PC-3 (cell line): ENCODE measurements around the gene THRB.

Experiments used
- EZH2 ChIP-seq: fragments of 300-600 bp; sonication (generic); IDR thresholded peaks from one replicate; pipeline ENCODE4 v1.6.1; 2017; ENCODE audit warnings: antibody characterized with exemption, mild to moderate bottlenecking, low read length; ENCODE audit not compliant: unreplicated experiment
- TF ChIP-seq, protein P1 (sequence below): fragments of 300-600 bp; sonication (generic); conservative IDR thresholded peaks from 2 replicates; pipeline ENCODE4 v1.5.1; 2017; ENCODE audit warnings: antibody characterized with exemption, low read depth, mild to moderate bottlenecking, low read length

DNA sequence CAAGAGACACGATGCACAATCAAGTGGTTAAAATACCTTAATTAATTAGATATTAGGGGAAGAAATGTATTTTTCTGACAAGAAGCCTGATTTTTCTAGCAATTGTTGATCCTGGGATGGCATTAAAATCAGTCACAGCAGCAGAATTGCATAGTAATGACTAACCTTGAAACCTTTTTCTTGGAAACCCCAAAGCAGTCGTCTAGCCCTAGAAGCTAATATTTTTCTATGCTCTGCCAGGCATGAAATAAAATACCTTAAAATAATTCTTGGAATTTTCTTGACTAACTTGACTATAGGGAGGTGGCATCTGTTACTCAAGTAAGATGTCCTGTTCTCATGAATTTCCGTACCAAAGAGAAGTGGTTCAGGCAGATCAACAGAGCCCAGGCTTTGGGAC is 204.1 kb downstream of the THRB start:
- TF ChIP-seq, protein P1, sequence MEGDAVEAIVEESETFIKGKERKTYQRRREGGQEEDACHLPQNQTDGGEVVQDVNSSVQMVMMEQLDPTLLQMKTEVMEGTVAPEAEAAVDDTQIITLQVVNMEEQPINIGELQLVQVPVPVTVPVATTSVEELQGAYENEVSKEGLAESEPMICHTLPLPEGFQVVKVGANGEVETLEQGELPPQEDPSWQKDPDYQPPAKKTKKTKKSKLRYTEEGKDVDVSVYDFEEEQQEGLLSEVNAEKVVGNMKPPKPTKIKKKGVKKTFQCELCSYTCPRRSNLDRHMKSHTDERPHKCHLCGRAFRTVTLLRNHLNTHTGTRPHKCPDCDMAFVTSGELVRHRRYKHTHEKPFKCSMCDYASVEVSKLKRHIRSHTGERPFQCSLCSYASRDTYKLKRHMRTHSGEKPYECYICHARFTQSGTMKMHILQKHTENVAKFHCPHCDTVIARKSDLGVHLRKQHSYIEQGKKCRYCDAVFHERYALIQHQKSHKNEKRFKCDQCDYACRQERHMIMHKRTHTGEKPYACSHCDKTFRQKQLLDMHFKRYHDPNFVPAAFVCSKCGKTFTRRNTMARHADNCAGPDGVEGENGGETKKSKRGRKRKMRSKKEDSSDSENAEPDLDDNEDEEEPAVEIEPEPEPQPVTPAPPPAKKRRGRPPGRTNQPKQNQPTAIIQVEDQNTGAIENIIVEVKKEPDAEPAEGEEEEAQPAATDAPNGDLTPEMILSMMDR: no peak
- TF ChIP-seq EZH2: no peak
